Measurements from ENCODE around the gene SPTBN5.

SPTBN5 gene

DNA sequence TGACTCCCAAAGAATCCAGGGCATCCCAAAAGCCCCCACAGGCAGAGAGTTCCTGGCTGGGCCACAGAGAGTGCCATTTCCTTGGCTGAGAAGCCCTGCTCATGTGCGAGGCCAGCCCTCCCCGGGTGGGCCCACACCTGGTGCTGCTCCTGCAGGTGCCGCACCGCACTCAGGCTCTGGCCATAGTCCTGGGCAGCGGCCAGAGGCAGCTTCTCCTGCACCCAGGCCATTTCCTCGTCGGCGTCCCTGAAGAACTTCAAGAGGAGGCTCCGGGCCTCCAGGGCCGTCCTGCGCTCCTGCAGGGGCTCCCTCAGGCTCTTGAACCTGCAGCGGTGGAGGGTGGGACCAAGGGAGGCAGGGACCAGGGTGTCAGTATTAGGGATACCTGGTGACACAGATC lies 37.1 kb downstream of the SPTBN5 start:
- Histone ChIP-seq H3K27me3 (replicated peaks in 2 of 5; ENCODE audit: control insufficient read depth in 4 of 5, insufficient read depth in 5 of 5, low read length in 4 of 5) (peaks cover 0 to 2% (median 0%) of the 10 kb centered on the region in 5 experiments), H3K36me3 (ENCODE audit: control insufficient read depth in 4 of 4, insufficient read depth in 4 of 4, low read length in 3 of 4) (no peaks in the 10 kb centered on the region), H3K4me1 (ENCODE audit: control extremely low read depth in 1 of 4, control insufficient read depth in 4 of 4, insufficient read depth in 4 of 4, low read length in 3 of 4) (peaks cover 0 to 8% (median 4%) of the 10 kb centered on the region in 4 experiments), H3K9me3 (ENCODE audit: control extremely low read depth in 1 of 5, control insufficient read depth in 4 of 5, insufficient read depth in 2 of 5, low read depth in 1 of 5, low read length in 4 of 5) (no peaks in the 10 kb centered on the region), H3K4me3 (ENCODE audit: control insufficient read depth in 1 of 7, extremely low read depth in 1 of 7, insufficient read depth in 4 of 7, low read depth in 2 of 7, low read length in 6 of 7) (no peak overlapping the region), H3K27ac (ENCODE audit: insufficient read depth in 1 of 2, low read depth in 1 of 2, low read length in 2 of 2, poor library complexity in 1 of 2, severe bottlenecking in 2 of 2) (no peak overlapping the region)
- CTCF ChIA-PET = no interaction called here
- no peak for DNase-seq
- POLR2A ChIA-PET = no interaction called here
- 97% methylated on average over 12 of the region's 12 CpGs for WGBS (ENCODE audit: insufficient coverage)

DNA sequence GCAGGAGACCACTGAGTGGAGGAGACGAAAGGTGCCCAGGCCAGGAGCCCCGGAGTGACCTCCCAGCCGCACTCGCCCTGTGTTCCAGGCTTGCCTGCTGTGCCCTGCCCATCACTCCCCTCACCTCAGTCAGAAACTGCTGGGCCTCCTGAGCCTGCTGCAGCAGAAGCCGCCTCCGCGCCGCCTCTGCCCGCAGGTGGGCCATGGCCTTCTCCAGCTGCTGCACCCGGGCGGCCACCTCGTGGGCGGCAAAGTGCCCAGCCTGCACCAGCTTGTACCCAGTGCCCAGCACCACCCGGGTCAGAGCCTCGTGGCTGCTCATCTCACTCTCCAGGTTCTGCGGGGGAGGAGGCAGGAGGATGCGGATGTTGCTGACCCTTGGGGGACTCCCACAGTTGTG lies 37.6 kb downstream of the SPTBN5 start:
- ChIA-PET POLR2A (no interaction called here), CTCF (no interaction called here)
- peaks cover 0 to 8% (median 4%) of the 10 kb centered on the region in 4 experiments for H3K4me1 ChIP-seq (ENCODE audit: control extremely low read depth in 1 of 4, control insufficient read depth in 4 of 4, insufficient read depth in 4 of 4, low read length in 3 of 4)
- WGBS (ENCODE audit: insufficient coverage) = 98% methylated on average over 17 of the region's 17 CpGs
- no peak overlapping the region for H3K27ac ChIP-seq (ENCODE audit: insufficient read depth in 1 of 2, low read depth in 1 of 2, low read length in 2 of 2, poor library complexity in 1 of 2, severe bottlenecking in 2 of 2)
- no peak overlapping the region for H3K4me3 ChIP-seq (ENCODE audit: control insufficient read depth in 1 of 7, extremely low read depth in 1 of 7, insufficient read depth in 4 of 7, low read depth in 2 of 7, low read length in 6 of 7)
- no peaks in the 10 kb centered on the region for H3K9me3 ChIP-seq (ENCODE audit: control extremely low read depth in 1 of 5, control insufficient read depth in 4 of 5, insufficient read depth in 2 of 5, low read depth in 1 of 5, low read length in 4 of 5)
- DNase-seq = no peak
- peaks cover 0 to 2% (median 0%) of the 10 kb centered on the region in 5 experiments for H3K27me3 ChIP-seq (replicated peaks in 2 of 5; ENCODE audit: control insufficient read depth in 4 of 5, insufficient read depth in 5 of 5, low read length in 4 of 5)
- no peaks in the 10 kb centered on the region for H3K36me3 ChIP-seq (ENCODE audit: control insufficient read depth in 4 of 4, insufficient read depth in 4 of 4, low read length in 3 of 4)

DNA sequence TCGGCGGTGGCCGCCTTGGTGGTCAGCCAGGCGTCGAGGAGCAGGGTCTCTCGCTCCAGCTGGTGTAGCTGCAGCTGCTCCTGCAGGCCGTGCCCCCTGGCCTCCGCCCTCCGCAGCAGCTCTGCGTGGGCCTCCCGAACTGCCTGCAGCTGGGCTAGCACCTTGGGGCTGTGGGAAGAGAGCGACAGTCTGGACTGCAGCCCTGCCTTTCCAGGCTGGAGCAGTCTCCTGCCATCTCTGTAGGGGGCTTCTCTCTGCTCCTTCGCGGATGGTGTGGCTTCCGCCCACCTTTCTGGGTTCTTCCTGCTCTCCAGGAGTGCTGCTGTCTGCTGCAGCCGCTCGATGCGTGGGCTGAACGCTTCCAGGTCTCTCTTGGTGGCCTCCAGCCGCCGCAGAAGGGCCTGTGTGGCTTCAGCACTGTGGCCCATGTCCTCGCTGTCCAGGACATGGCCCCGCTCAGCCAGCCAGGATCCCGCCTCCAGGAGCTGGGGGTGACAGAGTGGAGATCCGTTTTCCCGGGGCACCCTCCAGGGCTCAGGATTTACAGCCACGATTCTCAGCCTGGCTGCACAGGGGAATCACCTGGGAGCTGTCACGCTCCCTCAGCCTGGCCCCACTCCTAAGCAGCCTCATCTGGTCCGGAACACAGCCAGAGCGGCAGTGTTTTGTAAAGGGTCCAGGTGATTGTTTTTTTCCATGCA lies 38.4 kb downstream of the SPTBN5 start:
- DNase-seq = no peak
- 95% methylated on average over 26 of the region's 30 CpGs for WGBS (ENCODE audit: insufficient coverage)
- H3K4me1 ChIP-seq (ENCODE audit: control extremely low read depth in 1 of 4, control insufficient read depth in 4 of 4, insufficient read depth in 4 of 4, low read length in 3 of 4) = peaks cover 0 to 8% (median 4%) of the 10 kb centered on the region in 4 experiments
- H3K27me3 ChIP-seq (replicated peaks in 2 of 5; ENCODE audit: control insufficient read depth in 4 of 5, insufficient read depth in 5 of 5, low read length in 4 of 5) = peaks cover 0 to 9% (median 0%) of the 10 kb centered on the region in 5 experiments
- no peak overlapping the region for H3K4me3 ChIP-seq (ENCODE audit: control insufficient read depth in 1 of 7, extremely low read depth in 1 of 7, insufficient read depth in 4 of 7, low read depth in 2 of 7, low read length in 6 of 7)
- ChIA-PET CTCF (interaction anchor here (1.8 kb wide), 1 partner anchor 12 kb away, joined by 4 read pairs; no protein-coding TSS in a partner anchor), POLR2A (no interaction called here)
- no peaks in the 10 kb centered on the region for H3K36me3 ChIP-seq (ENCODE audit: control insufficient read depth in 4 of 4, insufficient read depth in 4 of 4, low read length in 3 of 4)
- no peaks in the 10 kb centered on the region for H3K9me3 ChIP-seq (ENCODE audit: control extremely low read depth in 1 of 5, control insufficient read depth in 4 of 5, insufficient read depth in 2 of 5, low read depth in 1 of 5, low read length in 4 of 5)
- no peak overlapping the region for H3K27ac ChIP-seq (ENCODE audit: insufficient read depth in 1 of 2, low read depth in 1 of 2, low read length in 2 of 2, poor library complexity in 1 of 2, severe bottlenecking in 2 of 2)

DNA sequence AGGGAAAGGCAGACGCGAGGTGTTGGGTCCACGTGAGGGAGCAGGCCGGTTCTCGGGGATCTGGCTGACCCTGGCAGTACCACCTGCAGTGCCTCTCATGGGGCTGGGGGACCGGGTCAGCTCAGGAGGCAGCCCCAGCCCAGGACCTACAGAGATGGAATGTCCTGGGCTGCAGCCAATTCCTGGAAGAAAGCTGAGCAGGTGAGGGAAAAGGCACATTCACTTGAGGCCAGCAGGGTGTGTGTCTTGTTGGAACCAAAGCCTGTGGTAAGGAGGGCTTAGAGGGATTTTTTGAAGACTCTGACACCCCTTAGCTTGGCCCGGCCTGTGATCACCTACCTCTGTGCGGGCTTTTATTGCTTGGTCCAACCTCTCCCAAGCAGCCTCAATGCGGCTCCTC lies 39.4 kb downstream of the SPTBN5 start:
- DNase-seq = no peak
- ChIA-PET CTCF (interaction anchor here (1.5 to 1.8 kb wide), 2 partner anchors 11 to 57 kb away, joined by 3 to 4 read pairs; no protein-coding TSS in a partner anchor), POLR2A (no interaction called here)
- Histone ChIP-seq H3K36me3 (ENCODE audit: control insufficient read depth in 4 of 4, insufficient read depth in 4 of 4, low read length in 3 of 4) (no peaks in the 10 kb centered on the region), H3K9me3 (ENCODE audit: control extremely low read depth in 1 of 5, control insufficient read depth in 4 of 5, insufficient read depth in 2 of 5, low read depth in 1 of 5, low read length in 4 of 5) (no peaks in the 10 kb centered on the region), H3K27me3 (replicated peaks in 2 of 5; ENCODE audit: control insufficient read depth in 4 of 5, insufficient read depth in 5 of 5, low read length in 4 of 5) (peaks cover 0 to 9% (median 0%) of the 10 kb centered on the region in 5 experiments), H3K4me3 (ENCODE audit: control insufficient read depth in 1 of 7, extremely low read depth in 1 of 7, insufficient read depth in 4 of 7, low read depth in 2 of 7, low read length in 6 of 7) (no peak overlapping the region), H3K4me1 (ENCODE audit: control extremely low read depth in 1 of 4, control insufficient read depth in 4 of 4, insufficient read depth in 4 of 4, low read length in 3 of 4) (no peaks in the 10 kb centered on the region), H3K27ac (ENCODE audit: insufficient read depth in 1 of 2, low read depth in 1 of 2, low read length in 2 of 2, poor library complexity in 1 of 2, severe bottlenecking in 2 of 2) (no peak overlapping the region)
- WGBS (ENCODE audit: insufficient coverage) = 97% methylated on average over 9 of the region's 9 CpGs

DNA sequence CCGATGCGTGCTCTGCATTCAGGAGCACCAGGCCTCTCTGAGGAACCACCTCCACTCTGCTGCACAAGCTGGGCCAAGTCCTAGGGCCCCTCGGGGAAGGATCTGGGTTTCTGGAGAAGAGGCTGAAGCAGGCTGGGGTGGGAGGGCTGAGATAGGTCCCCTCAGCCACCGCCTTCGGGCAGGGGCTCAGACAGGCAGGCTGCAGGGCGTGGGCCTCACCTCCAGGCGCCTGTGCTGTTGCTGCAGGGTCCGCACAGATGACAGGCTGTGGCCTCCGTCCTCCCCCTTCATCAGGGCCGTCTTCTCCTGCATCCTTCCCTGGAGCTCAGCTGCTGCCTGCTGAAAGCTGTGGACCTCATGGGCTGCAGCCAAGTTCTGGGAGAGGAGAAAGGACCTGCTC lies 40.0 kb downstream of the SPTBN5 start:
- WGBS (ENCODE audit: insufficient coverage) = 83% methylated on average over 9 of the region's 10 CpGs
- no peak for DNase-seq
- H3K4me3 ChIP-seq (ENCODE audit: control insufficient read depth in 1 of 7, extremely low read depth in 1 of 7, insufficient read depth in 4 of 7, low read depth in 2 of 7, low read length in 6 of 7) = no peak overlapping the region
- POLR2A ChIA-PET = interaction anchor here (1.5 kb wide), 1 partner anchor 25 kb away, joined by 3 read pairs; no protein-coding TSS in a partner anchor
- H3K27me3 ChIP-seq (replicated peaks in 2 of 5; ENCODE audit: control insufficient read depth in 4 of 5, insufficient read depth in 5 of 5, low read length in 4 of 5) = peaks cover 0 to 9% (median 0%) of the 10 kb centered on the region in 5 experiments
- CTCF ChIA-PET = interaction anchor here (1.1 to 1.8 kb wide), 4 partner anchors 10 to 58 kb away, joined by 3 to 5 read pairs (median 4); no protein-coding TSS in a partner anchor
- H3K27ac ChIP-seq (ENCODE audit: insufficient read depth in 1 of 2, low read depth in 1 of 2, low read length in 2 of 2, poor library complexity in 1 of 2, severe bottlenecking in 2 of 2) = no peak overlapping the region
- H3K4me1 ChIP-seq (ENCODE audit: control extremely low read depth in 1 of 4, control insufficient read depth in 4 of 4, insufficient read depth in 4 of 4, low read length in 3 of 4) = no peaks in the 10 kb centered on the region
- H3K9me3 ChIP-seq (ENCODE audit: control extremely low read depth in 1 of 5, control insufficient read depth in 4 of 5, insufficient read depth in 2 of 5, low read depth in 1 of 5, low read length in 4 of 5) = no peaks in the 10 kb centered on the region
- H3K36me3 ChIP-seq (ENCODE audit: control insufficient read depth in 4 of 4, insufficient read depth in 4 of 4, low read length in 3 of 4) = peaks cover 0 to under 1% (median 0%) of the 10 kb centered on the region in 4 experiments

DNA sequence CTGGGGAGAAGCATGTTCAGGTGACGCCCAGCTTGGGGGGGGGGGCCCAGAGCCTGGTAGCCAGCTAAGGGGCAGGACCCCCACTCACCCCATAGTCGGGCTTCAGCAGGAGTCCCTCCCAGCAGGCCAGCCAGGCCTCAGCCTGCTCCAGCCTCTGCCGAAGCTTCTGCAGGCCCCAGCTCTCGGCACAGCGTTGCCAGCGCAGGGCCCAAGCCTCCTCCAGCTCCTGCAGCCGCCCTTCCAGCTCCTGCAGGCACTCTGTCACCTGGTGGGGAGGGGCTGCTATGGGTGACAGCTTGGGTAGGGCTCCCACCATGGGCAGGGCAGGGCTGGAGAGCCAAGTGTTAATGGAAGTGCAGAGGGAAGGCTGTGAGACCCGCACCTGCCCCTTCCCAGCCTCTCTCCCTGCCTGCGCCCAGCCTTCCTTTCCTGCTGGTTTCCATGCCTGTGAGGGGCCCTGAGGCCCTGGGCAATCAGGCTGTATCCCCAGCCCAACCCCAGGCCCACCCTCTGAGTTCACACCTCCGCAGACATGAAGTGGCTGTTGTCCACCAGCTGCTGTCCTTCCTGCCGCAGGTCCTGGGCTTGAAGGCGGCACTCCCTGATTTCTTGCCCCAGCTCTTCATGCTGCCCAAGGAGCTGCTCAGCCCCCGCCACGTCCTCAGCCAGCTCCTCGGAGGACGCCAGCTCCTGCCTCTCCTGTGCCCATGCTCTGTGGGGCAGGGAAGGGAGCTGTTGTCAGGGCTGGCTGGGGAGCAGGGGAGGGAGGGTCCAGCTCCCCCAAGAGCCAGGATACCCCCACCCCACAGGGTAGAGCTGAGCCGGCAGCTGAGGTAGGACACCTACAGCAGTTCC lies 40.9 kb downstream of the SPTBN5 start:
- ChIA-PET POLR2A (interaction anchor here (1.5 kb wide), 1 partner anchor 26 kb away, joined by 3 read pairs; no protein-coding TSS in a partner anchor), CTCF (interaction anchor here (0.6 to 2.1 kb wide), 6 partner anchors 8 to 52 kb away, joined by 3 to 5 read pairs (median 4); no protein-coding TSS in a partner anchor)
- no peak for DNase-seq
- Histone ChIP-seq H3K27me3 (replicated peaks in 2 of 5; ENCODE audit: control insufficient read depth in 4 of 5, insufficient read depth in 5 of 5, low read length in 4 of 5) (peaks cover 0 to 9% (median 0%) of the 10 kb centered on the region in 5 experiments), H3K4me3 (ENCODE audit: control insufficient read depth in 1 of 7, extremely low read depth in 1 of 7, insufficient read depth in 4 of 7, low read depth in 2 of 7, low read length in 6 of 7) (no peak overlapping the region), H3K4me1 (ENCODE audit: control extremely low read depth in 1 of 4, control insufficient read depth in 4 of 4, insufficient read depth in 4 of 4, low read length in 3 of 4) (no peaks in the 10 kb centered on the region), H3K9me3 (ENCODE audit: control extremely low read depth in 1 of 5, control insufficient read depth in 4 of 5, insufficient read depth in 2 of 5, low read depth in 1 of 5, low read length in 4 of 5) (no peaks in the 10 kb centered on the region), H3K27ac (ENCODE audit: insufficient read depth in 1 of 2, low read depth in 1 of 2, low read length in 2 of 2, poor library complexity in 1 of 2, severe bottlenecking in 2 of 2) (no peak overlapping the region), H3K36me3 (ENCODE audit: control insufficient read depth in 4 of 4, insufficient read depth in 4 of 4, low read length in 3 of 4) (peaks cover 0 to 9% (median 2%) of the 10 kb centered on the region in 4 experiments)
- WGBS (ENCODE audit: insufficient coverage) = over 99% methylated on average over 12 of the region's 17 CpGs

All from common myeloid progenitor, CD34-positive (primary cell).